KMS-11 (cell line): Measurements from ENCODE around the gene FAM219A.
"Not testable (repeated sequence)": the region's sequence is repeated elsewhere in the genome, so short reads cannot be mapped to it uniquely, and the experiment has no call there.

ENCODE experiments used
- H2AFZ ChIP-seq: fragments of 200-600 bp; sonication (generic); 2 replicates; pipeline ENCODE4 v1.6.1; 2016; ENCODE audit warnings: antibody characterized with exemption, mixed run types, low read depth
- H3K27ac ChIP-seq: fragments of 200-600 bp; sonication (generic); 2 replicates; pipeline ENCODE4 v1.6.1; 2016; ENCODE audit warnings: mild to moderate bottlenecking, mixed run types
- H3K27me3 ChIP-seq: fragments of 200-600 bp; sonication (generic); 2 replicates; pipeline ENCODE4 v1.6.1; 2017; ENCODE audit warnings: mild to moderate bottlenecking, low read depth, mixed run types, moderate library complexity; ENCODE audit not compliant: insufficient read depth
- H3K36me3 ChIP-seq: fragments of 200-600 bp; sonication (generic); 2 replicates; pipeline ENCODE4 v1.6.1; 2017; ENCODE audit warnings: mild to moderate bottlenecking, mixed run types; ENCODE audit not compliant: insufficient read depth
- H3K4me1 ChIP-seq: fragments of 200-600 bp; sonication (generic); 2 replicates; pipeline ENCODE4 v1.6.1; 2016; ENCODE audit warnings: mild to moderate bottlenecking, low read depth, mixed run types; ENCODE audit not compliant: poor library complexity, severe bottlenecking
- H3K4me2 ChIP-seq: fragments of 200-600 bp; sonication (generic); 2 replicates; pipeline ENCODE4 v1.7.0; 2016; ENCODE audit warnings: mild to moderate bottlenecking, mixed run types
- H3K4me3 ChIP-seq: fragments of 200-600 bp; sonication (generic); IDR thresholded peaks from 2 replicates; pipeline ENCODE4 v1.6.1; 2017; ENCODE audit warnings: low read depth, low read length, mixed read lengths; ENCODE audit not compliant: insufficient read depth
- H3K79me2 ChIP-seq: fragments of 200-600 bp; sonication (generic); 2 replicates; pipeline ENCODE4 v1.6.1; 2016; ENCODE audit warnings: low read depth, mixed run types; ENCODE audit not compliant: insufficient read depth
- H3K9ac ChIP-seq: fragments of 200-600 bp; sonication (generic); 2 replicates; pipeline ENCODE4 v1.6.1; 2016; ENCODE audit warnings: mild to moderate bottlenecking, mixed run types
- H4K20me1 ChIP-seq: fragments of 200-600 bp; sonication (generic); 2 replicates; pipeline ENCODE4 v1.6.1; 2016; ENCODE audit warnings: mild to moderate bottlenecking, mixed run types; ENCODE audit not compliant: insufficient read depth
- CTCF ChIP-seq: fragments of 200-600 bp; sonication (generic); conservative IDR thresholded peaks from 2 replicates; pipeline ENCODE4 v1.6.1; 2017; ENCODE audit warnings: low read depth, mild to moderate bottlenecking, antibody characterized with exemption, low read length, moderate library complexity, mixed read lengths

FAM219A gene

GRCh38 chr9:34370970-34371880 is 87.1 kb downstream of the FAM219A start:
- Histone ChIP-seq H3K36me3 (no peaks in the 10 kb centered on the region), H3K4me1 (peaks cover 9% of the 10 kb centered on the region), H4K20me1 (no peaks in the 10 kb centered on the region), H3K79me2 (no peaks in the 10 kb centered on the region), H3K4me3 (no peak overlapping the region), H2AFZ (no peak overlapping the region), H3K27me3 (no peaks in the 10 kb centered on the region), H3K4me2 (no peak overlapping the region), H3K27ac (no peak overlapping the region), H3K9ac (no peak overlapping the region)
- TF ChIP-seq CTCF: no peak

- no peaks in the 10 kb centered on the region for H3K36me3 ChIP-seq
- H3K27ac ChIP-seq: no peak overlapping the region
- H3K4me1 ChIP-seq: peaks cover 3% of the 10 kb centered on the region
- no peaks in the 10 kb centered on the region for H4K20me1 ChIP-seq
- no peak for TF ChIP-seq CTCF
- H3K9ac ChIP-seq: no peak overlapping the region
- H3K4me3 ChIP-seq: no peak overlapping the region
- H3K27me3 ChIP-seq: no peaks in the 10 kb centered on the region
- no peak overlapping the region for H3K4me2 ChIP-seq
- H2AFZ ChIP-seq: no peak overlapping the region
- H3K79me2 ChIP-seq: no peaks in the 10 kb centered on the region
These were observed 87.9 kb downstream of the FAM219A start for GRCh38 chr9:34370335-34370969.

GRCh38 chr9:34369636-34370035 is 88.7 kb downstream of the FAM219A start:
- Histone ChIP-seq H3K27me3 (no peaks in the 10 kb centered on the region), H2AFZ (no peak overlapping the region), H4K20me1 (no peaks in the 10 kb centered on the region), H3K9ac (no peak overlapping the region), H3K79me2 (no peaks in the 10 kb centered on the region), H3K4me3 (no peak overlapping the region), H3K27ac (no peak overlapping the region), H3K4me1 (no peaks in the 10 kb centered on the region), H3K36me3 (no peaks in the 10 kb centered on the region), H3K4me2 (no peak overlapping the region)
- no peak for TF ChIP-seq CTCF

GRCh38 chr9:34368796-34369195 is 89.6 kb downstream of the FAM219A start:
- not testable (repeated sequence) for H3K9ac ChIP-seq, H3K4me1 ChIP-seq, H2AFZ ChIP-seq, H3K4me3 ChIP-seq, H3K27me3 ChIP-seq, H3K4me2 ChIP-seq, H3K79me2 ChIP-seq, H4K20me1 ChIP-seq, H3K27ac ChIP-seq, H3K36me3 ChIP-seq

- H3K4me2 ChIP-seq, H4K20me1 ChIP-seq, H2AFZ ChIP-seq, H3K36me3 ChIP-seq, H3K4me1 ChIP-seq, H3K4me3 ChIP-seq, H3K27me3 ChIP-seq, H3K79me2 ChIP-seq, H3K9ac ChIP-seq, H3K27ac ChIP-seq: not testable (repeated sequence)
These were observed 90.5 kb downstream of the FAM219A start for GRCh38 chr9:34367751-34368410.
